Spleen (tissue), 7 donors: Measurements from ENCODE around the gene AVP.

Source experiments
- CTCF ChIP-seq, 11 experiments: fragments of 200-600 bp in 7 of 11; fragments of 450-650 bp in 4 of 11; sonication (generic) in 4 of 11; IDR thresholded peaks in 8 of 11; conservative IDR thresholded peaks in 3 of 11; 1 replicate in 7 of 11; 2 replicates in 4 of 11; pipeline versions ENCODE4 v1.4.0 to v1.8.0; 2016 to 2021; ENCODE audit warnings: antibody characterized with exemption in 11 of 11, inconsistent platforms in 4 of 11, mild to moderate bottlenecking in 1 of 11
- POLR2AphosphoS5 ChIP-seq, 3 donors: sonication (generic); formaldehyde crosslinking; IDR thresholded peaks; one replicate each; pipeline ENCODE4 v1.5.1; 2017; ENCODE audit warnings: antibody characterized with exemption in 3 of 3
- donor health status: DM: no; HTN: no; CAD: no; lungs with moderate emphysema.
- donor health status: DM: no; HTN: no; CAD: no.
- donor health status: DM: no; HTN: no; CAD: no.

GRCh38 chr20:3094848-3095629, 10.5 kb upstream of the AVP start:
- TF ChIP-seq POLR2AphosphoS5 (IDR thresholded peaks at IDR 0.05), result no peak
- no peak for TF ChIP-seq CTCF (IDR thresholded peaks at IDR 0.05 in 8 of 11, conservative IDR thresholded peaks at IDR 0.05 in 3 of 11)
